ENCODE results near the gene CCR5AS.
"Not testable (repeated sequence)": the region's sequence is repeated elsewhere in the genome, so short reads cannot be mapped to it uniquely, and the experiment has no call there.

CCR5AS gene

DNA sequence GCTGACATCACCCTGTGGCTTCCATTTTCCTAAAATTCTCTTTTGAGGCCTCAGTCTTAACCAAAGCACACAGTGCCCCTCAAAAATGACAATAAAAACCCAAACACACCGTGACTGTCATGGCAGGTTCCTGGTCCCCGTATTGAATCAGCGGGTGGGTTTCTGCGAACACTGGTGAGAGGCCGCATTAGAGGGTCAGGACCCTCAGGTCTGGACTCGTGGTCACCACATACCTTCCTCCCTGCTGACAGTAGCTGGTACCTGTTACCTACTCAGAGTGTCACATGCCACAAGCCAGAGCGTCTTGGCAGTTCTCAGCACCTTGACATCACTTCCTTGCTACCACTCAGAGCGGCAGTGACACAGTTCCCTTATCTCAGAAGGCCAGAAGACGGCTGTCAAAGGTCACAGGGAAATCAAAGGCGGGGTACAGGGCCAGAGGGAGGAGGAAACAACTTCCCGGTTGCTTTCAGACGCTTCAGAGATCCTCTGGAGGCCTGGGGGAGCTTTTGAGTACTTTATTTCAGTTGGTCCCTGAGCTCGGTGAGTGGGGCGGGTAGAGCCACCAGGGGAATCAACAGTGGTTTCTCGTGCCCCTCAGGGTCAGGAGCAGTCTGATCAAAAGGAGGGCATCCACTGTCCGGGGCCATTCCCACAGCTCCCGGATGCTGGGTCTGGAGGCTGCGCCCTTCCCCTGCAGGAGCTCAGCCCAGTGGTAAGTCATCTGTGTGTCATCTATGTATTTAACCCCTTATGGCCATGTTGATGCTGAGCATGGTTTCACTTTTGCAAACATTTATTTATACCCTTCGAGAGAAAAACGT, at the start of gene CCR5AS, which contains the start of gene CCRL2:
Gene CCR5AS (minus strand): TSS at position 279 of the 824 bp plus-strand sequence.
Gene CCRL2 (plus strand): TSS at position 472 of the 824 bp plus-strand sequence. CDS start 821 bp downstream, outside the sequence.
- no peak for DNase-seq

GRCh38 chr3:46456118-46456517, 49.3 kb upstream of the CCR5AS start:
- DNase-seq, result no peak

DNA sequence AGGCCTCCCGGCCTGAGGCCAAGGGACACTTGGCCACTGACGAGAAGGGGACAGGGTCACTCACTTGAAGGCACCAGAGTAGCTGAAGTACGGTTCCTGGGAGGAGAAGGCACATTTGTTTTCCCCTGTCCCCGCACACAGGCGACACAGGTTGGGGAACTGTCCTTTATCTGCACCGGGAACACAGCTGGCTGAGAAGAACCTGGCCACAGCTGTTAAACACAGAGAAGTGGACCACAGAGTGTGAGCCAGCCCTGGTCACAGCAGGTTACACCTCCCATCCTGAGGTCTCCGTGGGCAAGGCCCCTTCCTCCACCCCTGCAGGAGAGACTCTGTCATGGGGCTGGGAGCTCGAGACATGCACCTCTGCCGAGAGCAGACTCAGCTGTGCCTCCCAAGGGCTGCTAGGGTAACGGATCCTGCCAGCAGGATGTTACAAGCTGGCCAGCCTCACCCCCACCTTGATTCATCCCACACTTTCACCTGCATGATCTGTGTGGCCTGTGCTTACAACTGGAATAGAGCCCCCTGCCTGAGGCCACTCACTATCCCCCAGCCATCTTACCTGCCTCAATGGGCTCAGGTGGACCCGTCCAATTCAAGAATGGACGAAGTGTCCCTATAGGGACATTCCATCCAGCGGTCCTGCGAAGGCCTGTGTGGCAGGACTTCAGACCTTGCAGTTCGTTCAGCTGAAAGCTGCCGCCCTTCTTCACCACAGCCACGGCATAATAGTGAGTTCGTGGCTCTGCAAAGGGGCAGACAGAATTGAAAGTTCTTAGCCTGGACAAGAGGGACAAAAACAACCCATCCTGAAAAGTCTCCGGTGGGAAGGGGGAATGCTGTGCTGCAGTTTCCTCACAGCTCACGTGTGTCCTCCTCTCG, 48.6 kb upstream of the CCR5AS start:
- no peak for DNase-seq

- no peak for DNase-seq
Observed at GRCh38 chr3:46454606-46455005, 47.7 kb upstream of the CCR5AS start.

DNA sequence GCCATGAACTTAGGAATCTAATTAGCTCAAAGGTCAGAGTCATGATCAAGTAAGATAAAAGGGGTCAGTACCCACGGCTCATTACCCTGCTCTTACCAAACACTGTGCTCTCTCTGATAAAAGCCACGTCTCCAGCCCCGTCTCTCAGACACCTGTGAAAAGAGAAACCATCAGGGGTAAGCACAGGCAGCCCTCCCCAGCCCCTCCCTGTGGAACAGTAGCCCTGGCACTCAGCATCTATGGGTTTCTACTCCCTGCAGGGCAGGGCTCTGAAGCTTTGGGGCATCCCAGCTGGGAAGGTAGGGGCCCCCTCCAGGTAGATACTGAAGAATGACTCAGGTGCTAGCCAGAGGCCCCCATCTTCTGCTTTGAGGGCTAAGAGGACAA, 47.3 kb upstream of the CCR5AS start:
- no peak for DNase-seq

- no peak for DNase-seq
Observed at GRCh38 chr3:46453526-46454208, 46.8 kb upstream of the CCR5AS start.

DNA sequence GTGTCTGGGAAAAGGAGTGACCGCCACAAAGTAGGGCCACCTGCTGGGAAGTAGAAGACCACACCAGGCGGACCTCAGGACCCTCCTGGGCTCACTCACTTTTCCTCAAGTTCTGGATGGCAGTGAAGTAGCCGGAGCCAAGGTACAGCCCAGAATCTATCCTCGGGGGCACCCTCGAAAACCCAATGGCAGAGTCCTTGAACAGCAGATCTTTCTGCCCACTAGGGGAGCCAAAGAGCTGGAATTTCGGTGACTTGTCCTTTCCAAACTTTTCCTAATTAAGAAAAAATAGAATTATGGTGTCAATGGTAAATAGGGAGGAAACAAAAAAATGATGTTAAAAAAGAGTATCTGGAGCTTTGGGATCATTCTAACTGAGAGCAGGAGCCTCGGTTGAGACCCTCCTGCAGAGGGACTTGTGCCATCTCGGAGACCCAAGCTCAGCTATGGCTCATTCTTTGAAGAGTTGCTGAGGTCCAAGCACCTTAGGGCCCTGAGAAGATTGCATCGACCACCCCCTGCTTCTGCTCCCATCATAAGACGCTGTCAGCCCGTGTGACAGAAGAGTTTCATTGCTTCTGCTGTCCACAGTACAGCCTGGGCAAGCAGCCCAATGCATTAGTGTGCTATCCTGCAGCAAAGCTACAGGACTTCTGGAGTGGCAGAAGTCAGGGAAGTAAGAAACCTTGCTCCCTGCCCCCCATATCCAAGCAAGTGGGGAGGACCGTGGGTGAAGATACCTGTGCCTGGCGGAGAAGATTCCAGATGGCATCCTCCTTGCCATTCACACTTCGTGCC, 43.1 kb upstream of the CCR5AS start:
- no peak for DNase-seq

GRCh38 chr3:46448721-46449120, 41.9 kb upstream of the CCR5AS start:
- DNase-seq, result no peak

GRCh38 chr3:46447228-46447985, 40.5 kb upstream of the CCR5AS start:
- DNase-seq, result no peak

GRCh38 chr3:46442576-46443530, 36.0 kb upstream of the CCR5AS start:
- no peak for DNase-seq

- no peak for DNase-seq
Observed at GRCh38 chr3:46440531-46441294, 33.8 kb upstream of the CCR5AS start.

- no peak for DNase-seq
Observed at GRCh38 chr3:46438831-46439230, 32.0 kb upstream of the CCR5AS start.

- no peak for DNase-seq
Observed at GRCh38 chr3:46435081-46435726, 28.3 kb upstream of the CCR5AS start.

DNA sequence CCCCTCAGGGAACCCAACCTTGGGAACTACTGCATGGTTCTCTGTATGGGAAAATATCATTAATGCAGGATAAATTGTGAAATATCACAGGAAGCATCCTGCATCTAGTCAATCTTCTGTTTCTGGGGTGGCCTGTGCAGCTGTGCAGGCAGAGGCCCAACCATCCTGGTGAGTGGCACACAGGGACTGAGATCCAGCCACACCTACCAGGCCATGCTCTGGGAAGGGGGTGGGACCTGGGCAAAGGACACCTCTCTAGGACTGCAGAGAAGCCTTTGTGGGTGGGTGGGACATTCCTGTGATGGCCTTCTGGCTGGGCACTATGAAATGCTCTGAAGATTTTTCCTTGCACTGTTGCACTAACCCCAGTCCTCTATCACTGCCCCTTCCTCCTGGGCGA, 27.0 kb upstream of the CCR5AS start:
- no peak for DNase-seq

DNA sequence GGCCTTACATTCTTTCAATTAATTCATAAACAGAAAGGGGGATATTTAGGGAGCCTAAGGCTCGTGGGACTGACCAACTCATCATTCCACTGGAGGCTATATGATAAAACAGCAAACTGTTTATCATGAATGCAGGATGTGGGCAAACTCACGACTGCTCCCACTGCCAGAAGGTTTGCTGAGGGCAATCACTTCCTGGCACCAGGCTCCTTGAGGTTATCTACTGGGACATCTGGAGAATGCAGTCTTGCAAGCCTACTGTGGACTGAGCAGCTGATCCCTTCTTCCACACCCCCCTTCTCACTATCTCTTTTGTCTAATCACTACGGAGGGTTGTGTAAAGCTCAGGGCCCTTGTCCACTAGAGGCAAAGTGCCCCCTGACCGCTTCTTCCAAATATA, 26.3 kb upstream of the CCR5AS start:
- DNase-seq, result not testable (repeated sequence)

DNA sequence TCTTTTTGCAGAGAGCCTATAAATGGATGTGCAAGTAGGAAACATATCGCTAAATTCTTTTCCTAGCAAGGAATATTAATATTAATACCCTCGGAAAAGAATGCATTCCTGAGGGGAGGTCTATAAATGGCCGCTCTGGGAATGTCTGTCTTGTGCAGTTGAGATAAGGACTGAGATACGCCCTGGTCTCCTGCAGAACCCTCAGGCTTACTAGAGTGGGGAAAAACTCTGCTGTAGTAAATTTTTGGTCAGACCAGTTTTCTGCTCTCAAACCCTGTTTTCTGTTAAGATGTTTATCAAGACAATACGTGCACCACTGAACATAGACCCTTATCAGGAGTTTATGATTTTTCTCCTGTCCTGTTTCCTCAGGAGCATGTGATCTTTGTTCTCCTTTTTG, 25.0 kb upstream of the CCR5AS start:
- not testable (repeated sequence) for DNase-seq

- DNase-seq, result not testable (repeated sequence)
Observed at GRCh38 chr3:46430879-46431278, 24.0 kb upstream of the CCR5AS start.

GRCh38 chr3:46429671-46430070, 22.8 kb upstream of the CCR5AS start:
- DNase-seq, result no peak

GRCh38 chr3:46429250-46429649, 22.4 kb upstream of the CCR5AS start:
- DNase-seq, result no peak
